ENCODE data around the gene CCL23. TPM values are rescaled to one million over a fixed set of nuclear protein-coding genes. Genes with fewer than 3 reads are reported as not detected.
"Not testable (repeated sequence)": the region's sequence is repeated elsewhere in the genome, so short reads cannot be mapped to it uniquely, and the experiment has no call there.

Gene CCL23, protein sequence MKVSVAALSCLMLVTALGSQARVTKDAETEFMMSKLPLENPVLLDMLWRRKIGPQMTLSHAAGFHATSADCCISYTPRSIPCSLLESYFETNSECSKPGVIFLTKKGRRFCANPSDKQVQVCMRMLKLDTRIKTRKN
- polyA plus RNA-seq (ENCODE audit: insufficient read depth in 1 of 5, insufficient read length in 5 of 5, low replicate concordance in 1 of 5) = under 1 TPM in 3 of 5 donors, not detected in 2; 0.48 to 0.65 (median 0.65) TPM
- long read RNA-seq, donor 1, partial matches to known transcripts = 0 of 1 reads
- long read RNA-seq, donor 1, other reads (novel, unspliced or antisense) = 0 of 1 reads
- long read RNA-seq, donor 2 = 0 reads
- long read RNA-seq, donor 3 = 0 reads
- long read RNA-seq, donor 4 = 0 reads
- long read RNA-seq, donor 5 = 0 reads
- long read RNA-seq, donor 6, partial matches to known transcripts = 0 of 1 reads
- long read RNA-seq, donor 6, other reads (novel, unspliced or antisense) = 0 of 1 reads
- long read RNA-seq, donor 7 = 0 reads
- long read RNA-seq, donor 8, partial matches to known transcripts = 0 of 1 reads
- long read RNA-seq, donor 8, other reads (novel, unspliced or antisense) = 0 of 1 reads

GRCh38 chr17:36017799-36018198 is at the start of gene CCL23:
Gene CCL23, minus strand, starts transcription at chr17:36017972. Its CDS starts 75 bp downstream, at chr17:36017897.
- no peak for DNase-seq

GRCh38 chr17:36066365-36066985 is 48.7 kb upstream of the CCL23 start:
- no peak for DNase-seq

- DNase-seq = no peak
These were observed 46.2 kb upstream of the CCL23 start, which contains the start of gene CCL18 for GRCh38 chr17:36063786-36064541. Gene CCL18, plus strand, starts transcription at chr17:36064272. Its CDS starts 71 bp downstream, at chr17:36064343.

DNA sequence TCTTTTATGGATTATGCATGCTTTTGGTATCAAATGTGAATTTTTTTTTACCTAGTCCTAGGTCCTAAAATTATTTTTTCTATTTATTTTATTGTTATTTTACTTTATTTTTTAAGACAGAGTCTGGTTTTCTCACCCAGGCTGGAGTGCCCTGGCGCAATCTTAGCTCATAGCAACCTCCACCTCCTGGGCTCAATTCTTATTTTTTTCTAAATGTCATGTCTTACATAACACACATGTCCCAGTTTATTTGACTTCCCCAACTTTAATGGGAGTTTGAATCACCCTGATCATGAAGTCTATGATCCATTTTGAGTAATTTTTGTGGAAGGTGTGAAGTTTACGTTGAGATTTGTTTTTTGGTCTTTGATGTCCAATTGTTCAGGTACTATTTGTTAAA is 43.0 kb upstream of the CCL23 start:
- DNase-seq = no peak

- DNase-seq = no peak
These were observed 41.6 kb upstream of the CCL23 start for GRCh38 chr17:36059406-36059805.

DNA sequence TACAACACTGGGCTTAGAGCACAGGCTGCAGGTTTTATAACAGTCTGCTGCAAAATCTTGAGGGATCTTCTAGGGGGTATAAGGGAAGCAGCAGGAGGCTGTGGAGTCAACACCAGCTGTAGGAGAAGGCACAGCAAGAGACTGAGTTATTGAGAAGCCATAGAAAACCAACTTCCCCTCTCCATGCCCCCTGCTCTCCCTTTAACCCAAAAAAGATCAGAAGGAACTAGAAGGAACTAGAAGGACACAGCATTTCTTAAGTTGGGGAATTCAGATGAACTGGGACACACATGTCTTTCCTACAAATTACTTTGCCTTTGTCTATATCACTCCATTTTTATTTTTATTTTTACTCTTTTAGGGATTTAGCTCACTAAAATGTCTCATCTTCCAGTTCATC is 40.1 kb upstream of the CCL23 start:
- DNase-seq = no peak

- DNase-seq = no peak
These were observed 38.2 kb upstream of the CCL23 start for GRCh38 chr17:36055921-36056520.

GRCh38 chr17:36055171-36055570 is 37.4 kb upstream of the CCL23 start:
- DNase-seq = no peak

DNA sequence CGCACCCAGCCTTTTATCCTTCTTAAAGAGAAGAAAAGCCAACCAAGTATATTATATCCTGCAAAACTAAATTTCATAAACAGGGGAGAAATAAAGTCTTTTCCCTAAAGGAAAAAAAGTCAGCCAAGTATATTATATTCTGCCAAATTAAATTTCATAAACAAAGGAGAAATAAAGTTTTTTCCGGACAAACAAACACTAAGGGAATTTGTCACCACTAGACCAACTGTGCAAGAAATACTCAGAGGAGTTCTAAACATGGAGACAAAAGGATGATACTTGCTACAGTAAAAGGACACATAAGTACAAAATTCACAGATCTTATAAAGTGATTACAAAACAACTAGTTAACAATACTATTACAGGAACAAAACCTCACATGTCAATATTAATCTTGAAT is 31.9 kb upstream of the CCL23 start:
- no peak for DNase-seq

DNA sequence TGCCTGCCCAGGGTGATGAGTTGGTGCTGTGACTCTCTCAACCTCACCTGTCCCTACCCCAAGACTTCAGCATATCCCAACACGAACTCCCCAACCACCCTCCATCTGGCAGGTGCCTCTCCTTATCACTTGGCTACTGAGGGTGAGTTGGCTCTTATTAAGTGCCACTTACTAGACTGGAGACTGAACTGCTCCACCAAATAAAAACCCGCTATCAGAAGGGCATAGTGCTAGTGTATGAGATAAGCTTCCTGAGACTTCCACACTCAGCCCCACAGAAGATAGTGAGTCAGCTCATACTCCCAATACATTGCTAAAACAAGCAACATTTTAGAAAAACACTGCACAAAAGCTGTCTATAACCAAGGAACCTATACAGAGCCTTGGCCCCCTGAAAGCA is 30.3 kb upstream of the CCL23 start:
- DNase-seq = no peak

DNA sequence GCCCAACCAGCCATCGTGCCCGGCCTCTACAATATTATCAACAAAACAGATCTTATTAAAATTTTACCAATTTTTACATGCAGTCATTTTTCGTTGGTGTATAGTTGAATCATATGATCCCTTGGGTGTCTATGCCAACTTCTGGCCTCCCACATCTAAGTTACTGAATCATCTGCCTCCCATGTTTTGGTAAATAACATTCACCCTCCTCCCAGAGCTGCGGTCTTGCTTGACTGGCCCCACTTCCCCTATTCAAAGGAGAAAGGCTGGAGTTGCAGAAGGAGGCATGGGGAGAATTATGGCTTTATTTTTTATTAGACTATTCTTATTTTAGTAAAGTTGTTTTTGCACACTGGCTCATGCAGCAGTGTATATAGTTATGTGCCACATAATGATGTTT is 18.5 kb upstream of the CCL23 start:
- no peak for DNase-seq

DNA sequence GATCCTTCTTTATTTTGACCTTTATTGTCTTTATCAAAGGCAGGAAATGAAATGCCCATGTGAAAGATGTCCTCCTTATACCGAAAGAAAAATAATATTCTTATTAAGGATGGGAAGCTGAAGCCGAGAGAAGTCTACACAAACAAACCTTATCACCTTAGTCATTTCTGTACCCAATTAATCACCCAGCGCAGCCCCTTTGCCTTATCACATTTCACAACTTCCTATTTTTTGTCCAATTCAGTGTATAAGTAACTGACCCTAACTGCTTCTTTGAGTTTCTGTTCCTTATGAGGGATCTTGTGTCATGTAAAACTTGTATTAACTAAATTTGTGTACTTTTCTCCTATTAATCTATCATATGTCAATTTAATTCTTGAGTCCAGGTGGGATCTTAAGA is 16.4 kb upstream of the CCL23 start:
- no peak for DNase-seq

DNA sequence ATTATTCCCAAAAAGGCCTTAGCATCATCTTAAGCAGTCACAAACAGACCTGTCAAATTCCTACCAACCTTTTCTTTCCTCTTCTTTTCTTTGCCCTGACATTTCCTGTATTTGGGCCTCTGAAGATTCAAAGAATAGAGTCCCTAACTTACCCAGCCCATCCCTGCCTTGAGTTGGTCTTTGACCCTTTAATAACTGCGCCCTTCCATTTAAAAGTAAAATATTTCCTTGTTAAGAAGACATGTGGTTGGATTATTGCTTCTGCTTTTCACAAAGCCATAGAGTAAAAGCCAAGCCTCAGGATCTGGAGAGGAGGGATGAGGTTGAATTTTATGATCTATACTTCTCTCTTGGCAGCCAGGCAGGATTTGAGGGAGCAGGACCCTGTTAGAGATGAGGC is 13.2 kb upstream of the CCL23 start:
- no peak for DNase-seq

DNA sequence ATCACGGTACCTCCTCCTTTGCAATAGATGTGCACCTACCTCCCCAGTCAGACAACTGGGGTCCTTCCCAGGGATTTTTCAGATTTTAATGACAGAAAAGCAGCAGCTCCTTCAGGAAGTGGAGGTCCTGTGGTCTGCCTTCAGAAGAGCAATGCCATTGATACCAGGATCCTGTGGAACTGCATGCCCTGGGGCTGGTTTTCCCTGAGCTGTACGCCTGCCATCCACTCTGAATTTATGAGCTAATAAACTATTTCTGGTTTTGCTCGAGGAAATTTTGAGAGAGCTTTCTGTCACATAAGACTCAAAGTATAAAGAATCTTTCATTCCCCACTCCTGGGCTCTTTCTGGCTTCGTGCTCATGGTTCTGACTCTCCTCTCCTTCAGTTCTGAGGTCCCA is 10.0 kb upstream of the CCL23 start:
- no peak for DNase-seq

GRCh38 chr17:36024106-36024869 is 6.5 kb upstream of the CCL23 start:
- DNase-seq = no peak

DNA sequence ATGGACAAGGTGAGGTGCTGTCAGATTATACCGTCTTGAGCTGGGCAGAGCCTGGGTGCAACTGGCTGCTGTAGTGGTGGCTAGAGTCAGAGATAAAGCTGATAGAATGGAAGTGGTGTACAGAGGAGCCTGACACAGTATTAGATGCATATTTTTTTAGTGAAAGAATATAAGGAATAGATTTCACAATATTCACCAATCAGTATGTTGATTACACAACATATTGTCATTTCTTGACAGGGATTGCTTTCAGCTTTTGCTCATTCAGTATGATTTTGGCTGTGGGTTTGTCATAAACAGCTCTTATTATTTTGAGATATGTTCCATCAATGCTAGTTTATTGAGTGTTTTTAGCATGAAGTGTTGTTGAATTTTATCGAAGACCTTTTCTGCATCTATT is 1.7 kb upstream of the CCL23 start:
- no peak for DNase-seq

DNA sequence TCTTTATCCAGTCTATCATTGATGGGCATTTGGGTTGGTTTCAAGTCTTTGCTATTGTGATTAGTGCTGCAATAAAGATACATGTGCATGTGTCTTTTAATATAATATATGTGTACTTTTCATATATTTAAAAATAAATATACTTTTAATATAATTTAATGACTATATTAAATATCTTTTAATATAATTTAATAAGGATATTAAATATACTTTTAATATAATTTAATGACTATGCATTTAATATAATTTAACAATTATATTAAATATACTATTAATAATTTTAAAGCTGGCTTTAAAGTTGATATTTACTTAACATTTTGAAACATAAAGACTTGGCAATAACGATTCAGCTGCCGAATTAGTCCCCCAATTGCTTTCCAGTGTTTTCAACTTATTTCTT is 1.2 kb downstream of the CCL23 start:
- DNase-seq = no peak

DNA sequence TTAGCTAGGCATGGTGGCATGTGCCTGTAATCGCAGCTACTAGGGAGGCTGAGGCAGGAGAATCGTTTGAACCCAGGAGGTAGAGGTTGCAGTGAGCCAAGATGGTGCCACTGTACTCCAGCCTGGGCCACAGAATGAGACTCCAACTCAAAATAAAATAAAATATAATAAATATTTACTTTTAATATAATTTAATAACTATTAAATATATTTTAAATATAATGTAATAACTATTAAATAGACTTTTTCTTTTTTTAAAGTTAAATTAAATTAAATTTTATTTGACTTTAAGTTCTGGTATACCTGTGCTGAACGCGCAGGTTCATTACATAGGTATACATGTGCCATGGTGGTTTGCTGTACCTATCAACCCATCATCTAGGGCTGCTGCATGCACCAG is 1.9 kb downstream of the CCL23 start:
- DNase-seq = not testable (repeated sequence)

GRCh38 chr17:36014946-36015345 is 2.8 kb downstream of the CCL23 start:
- DNase-seq = no peak

DNA sequence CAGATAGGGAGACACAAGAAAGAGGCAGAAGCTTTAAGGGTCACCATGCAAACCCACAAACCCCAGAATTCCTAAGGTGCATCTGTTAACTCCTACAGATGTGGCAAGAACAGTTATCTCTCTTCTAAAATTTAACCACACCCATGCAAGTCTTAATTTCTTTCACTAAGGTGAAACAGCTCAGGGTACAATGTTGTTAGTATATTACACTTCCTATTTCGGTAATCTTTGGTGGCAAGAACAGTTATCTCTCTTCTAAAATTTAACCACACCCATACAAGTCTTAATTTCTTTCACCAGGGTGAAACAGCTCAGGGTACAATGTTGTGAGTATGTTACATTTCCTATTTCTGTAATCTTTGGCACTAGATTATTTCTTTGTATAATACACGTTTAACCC is 6.6 kb downstream of the CCL23 start:
- DNase-seq = no peak

Data from right lung (tissue), 10 donors.